DND-41 (cell line): Measurements from ENCODE around the gene KCNN3.

Experiments
- ATAC-seq: fragments of 200-7000 bp; cut with Tn5 transposase; 3 replicates; pipeline ENCODE4 v1.9.1; 2021; ENCODE audit warnings: low read depth; ENCODE audit not compliant: insufficient read depth
- DNase-seq: peaks from one replicate; pipeline ENCODE4 v3.0.0-alpha.2; 2020
- H2AFZ ChIP-seq: 2 replicates; pipeline ENCODE4 v1.6.0; 2012; ENCODE audit warnings: low read depth, low read length
- H3K27ac ChIP-seq: 2 replicates; pipeline ENCODE4 v1.5.1; 2012; ENCODE audit warnings: low read length, inconsistent platforms
- H3K27me3 ChIP-seq: fragments of 200-600 bp; sonication (generic); 2 replicates; pipeline ENCODE4 v1.6.0; 2012; ENCODE audit warnings: low read length, mild to moderate bottlenecking, inconsistent platforms; ENCODE audit not compliant: insufficient read depth, poor library complexity
- H3K36me3 ChIP-seq: 2 replicates; pipeline ENCODE4 v1.5.1; 2012; ENCODE audit warnings: low read length, inconsistent platforms; ENCODE audit not compliant: insufficient read depth
- H3K4me1 ChIP-seq: 2 replicates; pipeline ENCODE4 v1.5.1; 2012; ENCODE audit warnings: mild to moderate bottlenecking, low read length; ENCODE audit not compliant: insufficient read depth
- H3K4me2 ChIP-seq: 2 replicates; pipeline ENCODE4 v1.6.0; 2012; ENCODE audit warnings: mild to moderate bottlenecking, moderate library complexity, low read length, inconsistent platforms; ENCODE audit not compliant: insufficient read depth
- H3K4me3 ChIP-seq, 2 experiments: fragments of 200-600 bp in 1 of 2; shearing (Covaris generic) in 1 of 2; 2 replicates each; pipeline ENCODE4 v1.5.1; 2012 to 2016; ENCODE audit warnings: inconsistent platforms in 2 of 2, low read length in 2 of 2, mild to moderate bottlenecking in 2 of 2, low read depth in 1 of 2, moderate library complexity in 1 of 2
- H3K79me2 ChIP-seq: 2 replicates; pipeline ENCODE4 v1.6.0; 2012; ENCODE audit warnings: low read length, inconsistent platforms; ENCODE audit not compliant: insufficient read depth
- H3K9ac ChIP-seq: 2 replicates; pipeline ENCODE4 v1.6.0; 2012; ENCODE audit warnings: low read depth, mild to moderate bottlenecking, inconsistent platforms, low read length, moderate library complexity
- H3K9me3 ChIP-seq: 2 replicates; pipeline ENCODE4 v1.5.1; 2012; ENCODE audit warnings: low read length, moderate library complexity, mild to moderate bottlenecking, inconsistent platforms; ENCODE audit not compliant: insufficient read depth, severe bottlenecking
- H4K20me1 ChIP-seq: 2 replicates; pipeline ENCODE4 v1.6.0; 2012; ENCODE audit warnings: low read length; ENCODE audit not compliant: insufficient read depth
- CTCF ChIP-seq: IDR thresholded peaks from 2 replicates; pipeline ENCODE4 v1.5.1; 2012; ENCODE audit warnings: borderline replicate concordance, low read length, moderate library complexity, mild to moderate bottlenecking; ENCODE audit not compliant: poor library complexity, severe bottlenecking; ENCODE audit errors: extremely low read depth
- EZH2 ChIP-seq: IDR thresholded peaks from 3 replicates; pipeline ENCODE4 v1.6.1; 2012; ENCODE audit warnings: borderline replicate concordance, low read depth, mild to moderate bottlenecking, moderate library complexity, low read length, inconsistent platforms; ENCODE audit not compliant: severe bottlenecking

KCNN3 gene

GRCh38 chr1:154865442-154866256, 4.4 kb downstream of the KCNN3 start:
- H4K20me1 ChIP-seq = no peaks in the 10 kb centered on the region
- no peaks in the 10 kb centered on the region for H3K9me3 ChIP-seq
- H3K79me2 ChIP-seq = no peaks in the 10 kb centered on the region
- no peak overlapping the region for H3K4me3 ChIP-seq
- no peak overlapping the region for H3K9ac ChIP-seq
- no peak for ATAC-seq
- TF ChIP-seq EZH2 = no peak
- TF ChIP-seq CTCF = no peak
- H3K4me2 ChIP-seq = no peak overlapping the region
- peaks cover 8% of the 10 kb centered on the region for H3K27me3 ChIP-seq
- H2AFZ ChIP-seq = no peak overlapping the region
- DNase-seq = no peak
- H3K27ac ChIP-seq = no peak overlapping the region
- no peaks in the 10 kb centered on the region for H3K36me3 ChIP-seq
- H3K4me1 ChIP-seq = no peaks in the 10 kb centered on the region

DNA sequence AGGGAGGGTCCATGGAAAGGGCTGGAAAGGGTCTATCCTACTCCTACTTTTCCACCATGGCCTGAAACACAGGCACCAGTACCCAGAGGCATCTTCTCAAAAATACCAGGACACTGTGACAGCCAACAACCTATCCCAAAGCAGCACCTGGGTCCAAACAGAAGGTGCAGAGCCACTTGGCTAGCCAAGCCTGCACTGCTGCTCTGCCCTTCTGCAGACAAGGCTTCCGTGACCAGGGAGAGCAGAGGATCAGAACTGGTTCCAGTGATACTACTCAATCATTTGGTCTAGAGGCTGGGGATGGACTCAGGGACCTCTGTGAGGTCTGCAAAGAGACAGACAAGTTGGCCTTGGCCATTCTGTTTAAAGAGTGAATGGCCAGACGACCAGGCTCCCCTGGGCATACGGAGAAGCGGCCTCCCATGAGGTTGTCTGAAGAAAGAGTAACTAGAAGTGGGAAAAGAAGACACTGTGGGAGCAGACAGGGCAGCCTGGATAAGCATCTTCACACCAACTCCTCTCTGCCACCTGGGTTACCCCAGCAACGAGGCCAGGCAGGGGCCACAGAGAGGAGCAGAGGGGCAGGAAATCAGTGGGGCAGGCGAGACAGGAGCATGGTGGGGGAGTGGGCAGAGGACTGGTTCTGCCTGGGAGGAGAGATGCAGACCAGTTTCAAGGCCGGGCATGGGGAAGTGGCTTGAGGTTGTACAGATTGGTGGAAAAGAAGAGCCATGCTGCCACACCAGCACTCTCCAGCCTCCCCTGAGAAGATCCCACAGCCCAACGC, 5.7 kb downstream of the KCNN3 start:
- DNase-seq (no peak), ATAC-seq (no peak; the same call in 2 of the 3 replicates)
- Histone ChIP-seq H2AFZ (no peak overlapping the region), H3K4me1 (no peaks in the 10 kb centered on the region), H3K9me3 (no peaks in the 10 kb centered on the region), H3K9ac (no peak overlapping the region), H3K4me3 (no peak overlapping the region), H3K27me3 (peaks cover 8% of the 10 kb centered on the region), H3K4me2 (no peak overlapping the region), H3K36me3 (no peaks in the 10 kb centered on the region), H4K20me1 (no peaks in the 10 kb centered on the region), H3K27ac (no peak overlapping the region), H3K79me2 (no peaks in the 10 kb centered on the region)
- no peak for TF ChIP-seq CTCF
- TF ChIP-seq EZH2 = no peak

DNA sequence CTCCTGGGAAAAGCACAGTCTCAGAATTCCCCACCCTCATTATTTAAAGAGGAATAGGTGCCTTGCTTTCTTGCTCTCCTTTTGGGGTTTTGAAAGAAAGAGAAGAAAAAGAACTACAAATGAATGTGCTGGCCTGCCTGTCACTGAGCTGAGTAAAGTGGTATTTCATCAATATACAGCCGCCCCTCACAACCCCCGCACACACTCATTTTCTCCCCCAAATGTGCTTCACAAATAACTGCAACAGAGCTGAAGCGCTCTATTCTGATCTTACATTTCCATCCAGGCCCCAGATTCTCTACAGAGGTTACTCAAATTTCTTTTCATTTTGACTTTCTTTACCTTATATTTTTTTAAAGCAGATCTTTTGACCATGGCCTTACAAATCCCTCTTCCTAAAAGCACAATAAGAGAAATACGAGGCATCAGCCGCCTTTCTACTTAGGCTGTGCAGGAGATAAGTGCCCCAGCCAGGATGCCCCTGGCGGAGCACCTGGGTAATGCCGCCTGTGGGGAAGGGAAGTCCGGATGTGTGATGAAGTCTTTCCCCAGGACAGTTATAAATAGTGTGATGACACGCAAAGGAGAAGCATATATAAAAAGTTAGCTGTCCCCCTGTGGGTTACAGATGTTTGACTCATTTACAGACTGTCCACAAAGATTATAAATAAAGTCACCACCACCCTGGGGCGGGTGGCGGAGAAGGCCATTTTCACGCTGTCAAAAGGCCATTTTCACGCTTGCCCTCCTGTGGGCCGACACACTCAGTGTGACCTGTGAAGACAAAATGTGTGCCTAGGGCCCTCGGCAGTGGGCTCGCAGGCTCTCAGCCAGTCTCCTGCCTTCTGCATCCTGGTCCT, 6.5 kb downstream of the KCNN3 start:
- TF ChIP-seq EZH2 (no peak), CTCF (no peak)
- DNase-seq (no peak), ATAC-seq (no peak)
- Histone ChIP-seq H3K9ac (no peak overlapping the region), H3K9me3 (no peaks in the 10 kb centered on the region), H3K27me3 (peaks cover 8% of the 10 kb centered on the region), H3K4me3 (no peak overlapping the region), H3K4me2 (no peak overlapping the region), H4K20me1 (no peaks in the 10 kb centered on the region), H3K4me1 (no peaks in the 10 kb centered on the region), H2AFZ (no peak overlapping the region), H3K79me2 (no peaks in the 10 kb centered on the region), H3K27ac (no peak overlapping the region), H3K36me3 (no peaks in the 10 kb centered on the region)
